K562 (cell line): ENCODE data around the gene DND1. TPM values are rescaled to one million over a fixed set of nuclear protein-coding genes. Genes with fewer than 3 reads are reported as not detected.
A peak's percentile ranks its signal among the peaks of the same experiment; 100 is the strongest.

Source experiments
- BHLHE40 ChIP-seq: IDR thresholded peaks from 2 replicates; pipeline ENCODE4 v1.6.1; 2011; ENCODE audit warnings: low read length, improper control_type of control experiment
- FOXP1 ChIP-seq: sonication (generic); formaldehyde crosslinking; IDR thresholded peaks from 2 replicates; pipeline ENCODE4 v1.8.0; 2022; ENCODE audit warnings: mild to moderate bottlenecking, missing genetic modification reagents
- GABPB2 ChIP-seq: fragments of 250-450 bp; sonication (Bioruptor Pico); conservative IDR thresholded peaks from 2 replicates; pipeline ENCODE4 v1.5.1; 2021; ENCODE audit warnings: mild to moderate bottlenecking
- HDAC2 ChIP-seq: fragments of 450-650 bp; IDR thresholded peaks from 2 replicates; pipeline ENCODE4 v1.6.1; 2016; ENCODE audit warnings: mild to moderate bottlenecking
- HDAC6 ChIP-seq: IDR thresholded peaks from 2 replicates; pipeline ENCODE4 v1.6.1; 2012; ENCODE audit warnings: low read depth, mild to moderate bottlenecking, control low read depth, inconsistent platforms, low read length, moderate library complexity
- SOX6 ChIP-seq: fragments of 450-650 bp; IDR thresholded peaks from 2 replicates; pipeline ENCODE4 v1.6.1; 2014; ENCODE audit warnings: mild to moderate bottlenecking
- YY1 ChIP-seq, 3 experiments: IDR thresholded peaks; 2 replicates each; pipeline ENCODE4 v1.6.1; 2011; ENCODE audit warnings: low read length in 2 of 3, mild to moderate bottlenecking in 2 of 3, moderate library complexity in 2 of 3, borderline replicate concordance in 1 of 3, control low read depth in 1 of 3, low read depth in 1 of 3; ENCODE audit not compliant: insufficient read depth in 3 of 3, insufficient replicate concordance in 2 of 3, control insufficient read depth in 1 of 3, insufficient read length in 1 of 3; ENCODE audit errors: extremely low read depth in 1 of 3
- ZBTB8A ChIP-seq: fragments of 450-650 bp; IDR thresholded peaks from 2 replicates; pipeline ENCODE4 v1.6.1; 2018; ENCODE audit warnings: mild to moderate bottlenecking, moderate library complexity; ENCODE audit not compliant: partially characterized antibody
- ZNF436 ChIP-seq: fragments of 250-450, 450-650 bp; sonication (Bioruptor Pico); formaldehyde crosslinking; IDR thresholded peaks from 2 replicates; pipeline ENCODE4 v1.7.0; 2020; ENCODE audit warnings: mild to moderate bottlenecking
- ZNF668 ChIP-seq: fragments of 250-450 bp; sonication (Bioruptor Pico); IDR thresholded peaks from 2 replicates; pipeline ENCODE4 v1.8.0; 2022; ENCODE audit warnings: mild to moderate bottlenecking, inconsistent platforms
- polyA plus RNA-seq, 8 experiments: library from polyadenylated mRNA; depleted of rRNA in 4 of 8; stranded (reverse) in 5 of 8; unstranded in 3 of 8; fragments of >200 nt; fragmentation: Nextera tagmentation in 2 of 8; fragmentation: Illumina TruSeq in 1 of 8; extraction: Ambion mirVana in 2 of 8; extraction: Trizol in 1 of 8; gene quantifications; 2 replicates each; pipeline versions ENCODE4 v1.2.1 to v1.2.3, GENCODE V29; 2011 to 2014; ENCODE audit warnings: inconsistent platforms in 1 of 8, missing spikeins in 1 of 8
- total RNA-seq, 7 experiments: library from RNA; depleted of rRNA in 6 of 7; stranded (reverse); fragments of >200 nt in 6 of 7; fragmentation: Illumina TruSeq in 2 of 7; extraction: Trizol in 2 of 7; gene quantifications; 2 replicates each; pipeline versions ENCODE4 v1.2.1 to v1.2.3, GENCODE V29; 2011 to 2021; ENCODE audit warnings: low replicate concordance in 1 of 7
- TF ChIP-seq, protein P1 (sequence below): sonication (generic); formaldehyde crosslinking; IDR thresholded peaks from 2 replicates; pipeline ENCODE4 v1.8.0; 2022; ENCODE audit warnings: mild to moderate bottlenecking, missing genetic modification reagents
- TF ChIP-seq, protein P2 (sequence below): sonication (generic); formaldehyde crosslinking; IDR thresholded peaks from 2 replicates; pipeline ENCODE4 v1.4.0; 2020; ENCODE audit warnings: mild to moderate bottlenecking, missing genetic modification reagents
- TF ChIP-seq, protein P3 (sequence below): fragments of 200-400 bp; formaldehyde crosslinking; IDR thresholded peaks from 2 replicates; pipeline ENCODE4 v1.6.1; 2017; ENCODE audit warnings: mild to moderate bottlenecking, low read depth, low read length, moderate library complexity
- TF ChIP-seq, protein P4 (sequence below): fragments of 450-650 bp; formaldehyde crosslinking; IDR thresholded peaks from 2 replicates; pipeline ENCODE4 v1.4.0; 2020; ENCODE audit warnings: mild to moderate bottlenecking, moderate library complexity
- TF ChIP-seq, protein P5 (sequence below): fragments of 450-650 bp; IDR thresholded peaks from 2 replicates; pipeline ENCODE4 v1.6.1; 2016; ENCODE audit warnings: antibody characterized with exemption

DND1 gene
- total and polyA plus RNA-seq, 9 of the 15 experiments (the other 6 are each of a cell fraction or from before 2014, with no cell fraction given): 0.37 to 2.0 (median 0.90) TPM; not detected in 3

DNA sequence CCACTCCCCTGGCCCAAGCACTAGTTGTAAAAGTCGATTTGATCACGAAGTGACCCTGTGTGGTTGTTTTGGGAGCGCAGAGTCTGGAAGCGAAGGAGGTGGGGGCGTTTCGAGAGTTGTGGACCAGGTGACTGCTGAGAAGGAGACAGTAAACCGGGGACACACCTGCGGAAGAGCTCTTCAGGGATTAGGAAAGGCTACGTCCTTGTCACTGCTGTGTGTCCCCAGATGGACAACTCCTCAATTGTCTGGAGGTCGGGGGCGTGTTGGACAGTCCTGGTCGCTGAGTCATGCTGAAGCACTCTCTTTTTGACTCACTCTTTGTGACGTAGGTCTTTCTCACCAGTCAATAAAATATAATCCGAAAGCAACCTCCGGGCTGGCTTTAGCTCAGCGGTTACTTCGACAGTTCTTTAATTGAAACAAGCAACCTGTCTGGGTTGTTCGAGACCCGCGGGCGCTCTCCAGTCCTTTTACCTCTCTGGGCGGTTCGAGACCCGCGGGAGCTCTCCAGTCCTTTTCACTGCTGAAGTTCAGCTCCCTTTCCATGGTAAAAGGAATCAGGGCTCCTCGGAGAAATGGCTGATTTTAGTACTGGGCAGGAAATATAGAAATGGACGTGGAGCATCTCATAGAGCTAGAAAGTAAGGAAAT lies 37.6 kb upstream of the DND1 start (continued):
- TF ChIP-seq, protein P1, sequence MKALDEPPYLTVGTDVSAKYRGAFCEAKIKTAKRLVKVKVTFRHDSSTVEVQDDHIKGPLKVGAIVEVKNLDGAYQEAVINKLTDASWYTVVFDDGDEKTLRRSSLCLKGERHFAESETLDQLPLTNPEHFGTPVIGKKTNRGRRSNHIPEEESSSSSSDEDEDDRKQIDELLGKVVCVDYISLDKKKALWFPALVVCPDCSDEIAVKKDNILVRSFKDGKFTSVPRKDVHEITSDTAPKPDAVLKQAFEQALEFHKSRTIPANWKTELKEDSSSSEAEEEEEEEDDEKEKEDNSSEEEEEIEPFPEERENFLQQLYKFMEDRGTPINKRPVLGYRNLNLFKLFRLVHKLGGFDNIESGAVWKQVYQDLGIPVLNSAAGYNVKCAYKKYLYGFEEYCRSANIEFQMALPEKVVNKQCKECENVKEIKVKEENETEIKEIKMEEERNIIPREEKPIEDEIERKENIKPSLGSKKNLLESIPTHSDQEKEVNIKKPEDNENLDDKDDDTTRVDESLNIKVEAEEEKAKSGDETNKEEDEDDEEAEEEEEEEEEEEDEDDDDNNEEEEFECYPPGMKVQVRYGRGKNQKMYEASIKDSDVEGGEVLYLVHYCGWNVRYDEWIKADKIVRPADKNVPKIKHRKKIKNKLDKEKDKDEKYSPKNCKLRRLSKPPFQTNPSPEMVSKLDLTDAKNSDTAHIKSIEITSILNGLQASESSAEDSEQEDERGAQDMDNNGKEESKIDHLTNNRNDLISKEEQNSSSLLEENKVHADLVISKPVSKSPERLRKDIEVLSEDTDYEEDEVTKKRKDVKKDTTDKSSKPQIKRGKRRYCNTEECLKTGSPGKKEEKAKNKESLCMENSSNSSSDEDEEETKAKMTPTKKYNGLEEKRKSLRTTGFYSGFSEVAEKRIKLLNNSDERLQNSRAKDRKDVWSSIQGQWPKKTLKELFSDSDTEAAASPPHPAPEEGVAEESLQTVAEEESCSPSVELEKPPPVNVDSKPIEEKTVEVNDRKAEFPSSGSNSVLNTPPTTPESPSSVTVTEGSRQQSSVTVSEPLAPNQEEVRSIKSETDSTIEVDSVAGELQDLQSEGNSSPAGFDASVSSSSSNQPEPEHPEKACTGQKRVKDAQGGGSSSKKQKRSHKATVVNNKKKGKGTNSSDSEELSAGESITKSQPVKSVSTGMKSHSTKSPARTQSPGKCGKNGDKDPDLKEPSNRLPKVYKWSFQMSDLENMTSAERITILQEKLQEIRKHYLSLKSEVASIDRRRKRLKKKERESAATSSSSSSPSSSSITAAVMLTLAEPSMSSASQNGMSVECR (CRISPR knock-in tag): peak; percentile 49; the same call in 1 of the 2 replicates
- TF ChIP-seq ZNF668 (CRISPR knock-in tag) (no peak), HDAC2 (peak; percentile 53; the same call in 1 of the 2 replicates), SOX6 (peak; percentile 95), HDAC6 (no peak), BHLHE40 (peak; percentile 63), YY1 (IDR thresholded peaks at IDR 0.05; ENCODE audit: borderline replicate concordance in 1 of 3, control insufficient read depth in 1 of 3, extremely low read depth in 1 of 3, insufficient read depth in 3 of 3, insufficient read length in 1 of 3, insufficient replicate concordance in 2 of 3, low read depth in 1 of 3, low read length in 2 of 3) (peak in 1 of 3 experiments; percentile 30), ZBTB8A (peak; percentile 63), GABPB2 (CRISPR knock-in tag) (no peak), ZNF436 (no peak), FOXP1 (no peak)
- TF ChIP-seq, protein P2, sequence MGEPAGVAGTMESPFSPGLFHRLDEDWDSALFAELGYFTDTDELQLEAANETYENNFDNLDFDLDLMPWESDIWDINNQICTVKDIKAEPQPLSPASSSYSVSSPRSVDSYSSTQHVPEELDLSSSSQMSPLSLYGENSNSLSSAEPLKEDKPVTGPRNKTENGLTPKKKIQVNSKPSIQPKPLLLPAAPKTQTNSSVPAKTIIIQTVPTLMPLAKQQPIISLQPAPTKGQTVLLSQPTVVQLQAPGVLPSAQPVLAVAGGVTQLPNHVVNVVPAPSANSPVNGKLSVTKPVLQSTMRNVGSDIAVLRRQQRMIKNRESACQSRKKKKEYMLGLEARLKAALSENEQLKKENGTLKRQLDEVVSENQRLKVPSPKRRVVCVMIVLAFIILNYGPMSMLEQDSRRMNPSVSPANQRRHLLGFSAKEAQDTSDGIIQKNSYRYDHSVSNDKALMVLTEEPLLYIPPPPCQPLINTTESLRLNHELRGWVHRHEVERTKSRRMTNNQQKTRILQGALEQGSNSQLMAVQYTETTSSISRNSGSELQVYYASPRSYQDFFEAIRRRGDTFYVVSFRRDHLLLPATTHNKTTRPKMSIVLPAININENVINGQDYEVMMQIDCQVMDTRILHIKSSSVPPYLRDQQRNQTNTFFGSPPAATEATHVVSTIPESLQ (CRISPR knock-in tag): no peak
- TF ChIP-seq, protein P3, sequence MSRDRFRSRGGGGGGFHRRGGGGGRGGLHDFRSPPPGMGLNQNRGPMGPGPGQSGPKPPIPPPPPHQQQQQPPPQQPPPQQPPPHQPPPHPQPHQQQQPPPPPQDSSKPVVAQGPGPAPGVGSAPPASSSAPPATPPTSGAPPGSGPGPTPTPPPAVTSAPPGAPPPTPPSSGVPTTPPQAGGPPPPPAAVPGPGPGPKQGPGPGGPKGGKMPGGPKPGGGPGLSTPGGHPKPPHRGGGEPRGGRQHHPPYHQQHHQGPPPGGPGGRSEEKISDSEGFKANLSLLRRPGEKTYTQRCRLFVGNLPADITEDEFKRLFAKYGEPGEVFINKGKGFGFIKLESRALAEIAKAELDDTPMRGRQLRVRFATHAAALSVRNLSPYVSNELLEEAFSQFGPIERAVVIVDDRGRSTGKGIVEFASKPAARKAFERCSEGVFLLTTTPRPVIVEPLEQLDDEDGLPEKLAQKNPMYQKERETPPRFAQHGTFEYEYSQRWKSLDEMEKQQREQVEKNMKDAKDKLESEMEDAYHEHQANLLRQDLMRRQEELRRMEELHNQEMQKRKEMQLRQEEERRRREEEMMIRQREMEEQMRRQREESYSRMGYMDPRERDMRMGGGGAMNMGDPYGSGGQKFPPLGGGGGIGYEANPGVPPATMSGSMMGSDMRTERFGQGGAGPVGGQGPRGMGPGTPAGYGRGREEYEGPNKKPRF: no peak
- TF ChIP-seq, protein P4, sequence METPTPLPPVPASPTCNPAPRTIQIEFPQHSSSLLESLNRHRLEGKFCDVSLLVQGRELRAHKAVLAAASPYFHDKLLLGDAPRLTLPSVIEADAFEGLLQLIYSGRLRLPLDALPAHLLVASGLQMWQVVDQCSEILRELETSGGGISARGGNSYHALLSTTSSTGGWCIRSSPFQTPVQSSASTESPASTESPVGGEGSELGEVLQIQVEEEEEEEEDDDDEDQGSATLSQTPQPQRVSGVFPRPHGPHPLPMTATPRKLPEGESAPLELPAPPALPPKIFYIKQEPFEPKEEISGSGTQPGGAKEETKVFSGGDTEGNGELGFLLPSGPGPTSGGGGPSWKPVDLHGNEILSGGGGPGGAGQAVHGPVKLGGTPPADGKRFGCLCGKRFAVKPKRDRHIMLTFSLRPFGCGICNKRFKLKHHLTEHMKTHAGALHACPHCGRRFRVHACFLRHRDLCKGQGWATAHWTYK (CRISPR knock-in tag): no peak
- TF ChIP-seq, protein P5, sequence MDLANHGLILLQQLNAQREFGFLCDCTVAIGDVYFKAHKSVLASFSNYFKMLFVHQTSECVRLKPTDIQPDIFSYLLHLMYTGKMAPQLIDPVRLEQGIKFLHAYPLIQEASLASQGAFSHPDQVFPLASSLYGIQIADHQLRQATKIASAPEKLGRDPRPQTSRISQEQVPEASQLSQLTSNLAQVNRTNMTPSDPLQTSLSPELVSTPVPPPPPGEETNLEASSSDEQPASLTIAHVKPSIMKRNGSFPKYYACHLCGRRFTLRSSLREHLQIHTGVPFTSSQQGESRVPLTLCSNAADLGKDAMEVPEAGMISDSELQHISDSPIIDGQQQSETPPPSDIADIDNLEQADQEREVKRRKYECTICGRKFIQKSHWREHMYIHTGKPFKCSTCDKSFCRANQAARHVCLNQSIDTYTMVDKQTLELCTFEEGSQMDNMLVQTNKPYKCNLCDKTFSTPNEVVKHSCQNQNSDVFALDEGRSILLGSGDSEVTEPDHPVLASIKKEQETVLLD: peak; percentile 74; the same call in 1 of the 2 replicates
